Neural cell (in vitro differentiated cells): Measurements from ENCODE around the gene SLC35C1. TPM values are rescaled to one million over a fixed set of nuclear protein-coding genes. Genes with fewer than 3 reads are reported as not detected.

Source experiments
- H2AFZ ChIP-seq: fragments of 200-600, 300-800 bp; sonication (generic), shearing (Covaris generic); 2 replicates; pipeline ENCODE4 v1.6.0; 2014; ENCODE audit warnings: low read depth, mild to moderate bottlenecking, antibody characterized with exemption, low read length, moderate library complexity
- H3F3A ChIP-seq: fragments of 200-600 bp; shearing (Covaris generic); 2 replicates; pipeline ENCODE4 v1.6.1; 2016; ENCODE audit warnings: mild to moderate bottlenecking, moderate library complexity, mixed read lengths, antibody characterized with exemption, low read length; ENCODE audit not compliant: insufficient read depth, poor library complexity, severe bottlenecking
- H3K27ac ChIP-seq: fragments of 200-600, 300-800 bp; sonication (generic), shearing (Covaris generic); 2 replicates; pipeline ENCODE4 v1.5.1; 2014; ENCODE audit warnings: mild to moderate bottlenecking, low read length, moderate library complexity
- H3K27me3 ChIP-seq: fragments of 300-800, 200-600 bp; sonication (generic), shearing (Covaris generic); 2 replicates; pipeline ENCODE4 v1.6.0; 2014; ENCODE audit warnings: mild to moderate bottlenecking, low read depth, low read length, moderate library complexity; ENCODE audit not compliant: insufficient read depth
- H3K36me3 ChIP-seq: fragments of 300-800, 200-600 bp; sonication (generic), shearing (Covaris generic); 2 replicates; pipeline ENCODE4 v1.5.1; 2014; ENCODE audit warnings: mild to moderate bottlenecking, antibody characterized with exemption, low read length, moderate library complexity; ENCODE audit not compliant: insufficient read depth
- H3K4me2 ChIP-seq: fragments of 300-800, 200-600 bp; sonication (generic), shearing (Covaris generic); 2 replicates; pipeline ENCODE4 v1.6.0; 2014; ENCODE audit warnings: mild to moderate bottlenecking, low read length
- H3K4me3 ChIP-seq: fragments of 300-800, 200-600 bp; sonication (generic), shearing (Covaris generic); 2 replicates; pipeline ENCODE4 v1.5.1; 2014; ENCODE audit warnings: mild to moderate bottlenecking, low read length, moderate library complexity
- H3K79me2 ChIP-seq: fragments of 200-600 bp; shearing (Covaris generic); replicated peaks from 2 replicates; pipeline ENCODE4 v1.6.0; 2014; ENCODE audit warnings: mild to moderate bottlenecking, low read length, moderate library complexity; ENCODE audit not compliant: insufficient read depth
- H3K9ac ChIP-seq: fragments of 300-800, 200-600 bp; sonication (generic), shearing (Covaris generic); 2 replicates; pipeline ENCODE4 v1.6.1; 2016; ENCODE audit warnings: mild to moderate bottlenecking, low read length, mixed read lengths
- H3K9me2 ChIP-seq: fragments of 200-600 bp; shearing (Covaris generic); 2 replicates; pipeline ENCODE4 v1.6.1; 2016; ENCODE audit warnings: mild to moderate bottlenecking, low read length, mixed read lengths; ENCODE audit not compliant: insufficient read depth
- H3K9me3 ChIP-seq: fragments of 200-600, 300-800 bp; sonication (generic), shearing (Covaris generic); 2 replicates; pipeline ENCODE4 v1.6.1; 2016; ENCODE audit warnings: mild to moderate bottlenecking, mixed run types, low read length, moderate library complexity, mixed read lengths
- H4K20me1 ChIP-seq: fragments of 200-600 bp; shearing (Covaris generic); 2 replicates; pipeline ENCODE4 v1.6.1; 2016; ENCODE audit warnings: mild to moderate bottlenecking, mixed run types; ENCODE audit not compliant: insufficient read depth
- EP300 ChIP-seq: fragments of 450-650 bp; conservative IDR thresholded peaks from 2 replicates; pipeline ENCODE4 v1.6.1; 2014; ENCODE audit warnings: antibody characterized with exemption, mild to moderate bottlenecking, moderate library complexity; ENCODE audit not compliant: poor library complexity, severe bottlenecking
- EZH2 ChIP-seq: fragments of 200-600, 300-800 bp; shearing (Covaris generic), sonication (generic); IDR thresholded peaks from 2 replicates; pipeline ENCODE4 v1.6.1; 2014; ENCODE audit warnings: antibody characterized with exemption, low read length, borderline replicate concordance, mild to moderate bottlenecking; ENCODE audit not compliant: insufficient read depth, poor library complexity, severe bottlenecking
- MXI1 ChIP-seq: fragments of 450-650 bp; conservative IDR thresholded peaks from 2 replicates; pipeline ENCODE4 v1.6.1; 2014; ENCODE audit warnings: antibody characterized with exemption, mild to moderate bottlenecking; ENCODE audit not compliant: poor library complexity, severe bottlenecking
- POLR2AphosphoS5 ChIP-seq: IDR thresholded peaks from 2 replicates; pipeline ENCODE4 v1.6.1; 2012
- RAD21 ChIP-seq: fragments of 450-650 bp; conservative IDR thresholded peaks from 2 replicates; pipeline ENCODE4 v1.6.1; 2014; ENCODE audit warnings: antibody characterized with exemption, mild to moderate bottlenecking, moderate library complexity
- SMC3 ChIP-seq: fragments of 450-650 bp; conservative IDR thresholded peaks from 2 replicates; pipeline ENCODE4 v1.6.1; 2014; ENCODE audit warnings: antibody characterized with exemption, mild to moderate bottlenecking, moderate library complexity; ENCODE audit not compliant: poor library complexity
- TAF1 ChIP-seq: IDR thresholded peaks from 2 replicates; pipeline ENCODE4 v1.6.1; 2012; ENCODE audit warnings: low read depth
- polyA plus RNA-seq: library from polyadenylated mRNA; depleted of rRNA; stranded (reverse); fragments of >200 nt; gene quantifications from 2 replicates; pipeline ENCODE4 v1.2.3, GENCODE V29; 2014
- TF ChIP-seq, protein P1 (sequence below): IDR thresholded peaks from 2 replicates; pipeline ENCODE4 v1.6.1; 2012; ENCODE audit warnings: borderline replicate concordance
- TF ChIP-seq, protein P2 (sequence below): fragments of 450-650 bp; IDR thresholded peaks from 2 replicates; pipeline ENCODE4 v1.5.1; 2014; ENCODE audit warnings: antibody characterized with exemption, mild to moderate bottlenecking, moderate library complexity; ENCODE audit not compliant: poor library complexity, severe bottlenecking

The SLC35C1 gene
- polyA plus RNA-seq, 1 donor from 2014 or later, result 2.3 TPM

- Histone ChIP-seq H3K4me3 (no peak overlapping the region), H2AFZ (no peak overlapping the region), H3K9me2 (no peaks in the 10 kb centered on the region), H4K20me1 (no peaks in the 10 kb centered on the region), H3K79me2 (no peaks in the 10 kb centered on the region), H3K27ac (no peak overlapping the region), H3F3A (no peaks in the 10 kb centered on the region), H3K36me3 (peaks cover 7% of the 10 kb centered on the region), H3K9me3 (no peaks in the 10 kb centered on the region), H3K9ac (no peak overlapping the region), H3K4me2 (no peak overlapping the region), H3K27me3 (no peaks in the 10 kb centered on the region)
- TF ChIP-seq, protein P1, sequence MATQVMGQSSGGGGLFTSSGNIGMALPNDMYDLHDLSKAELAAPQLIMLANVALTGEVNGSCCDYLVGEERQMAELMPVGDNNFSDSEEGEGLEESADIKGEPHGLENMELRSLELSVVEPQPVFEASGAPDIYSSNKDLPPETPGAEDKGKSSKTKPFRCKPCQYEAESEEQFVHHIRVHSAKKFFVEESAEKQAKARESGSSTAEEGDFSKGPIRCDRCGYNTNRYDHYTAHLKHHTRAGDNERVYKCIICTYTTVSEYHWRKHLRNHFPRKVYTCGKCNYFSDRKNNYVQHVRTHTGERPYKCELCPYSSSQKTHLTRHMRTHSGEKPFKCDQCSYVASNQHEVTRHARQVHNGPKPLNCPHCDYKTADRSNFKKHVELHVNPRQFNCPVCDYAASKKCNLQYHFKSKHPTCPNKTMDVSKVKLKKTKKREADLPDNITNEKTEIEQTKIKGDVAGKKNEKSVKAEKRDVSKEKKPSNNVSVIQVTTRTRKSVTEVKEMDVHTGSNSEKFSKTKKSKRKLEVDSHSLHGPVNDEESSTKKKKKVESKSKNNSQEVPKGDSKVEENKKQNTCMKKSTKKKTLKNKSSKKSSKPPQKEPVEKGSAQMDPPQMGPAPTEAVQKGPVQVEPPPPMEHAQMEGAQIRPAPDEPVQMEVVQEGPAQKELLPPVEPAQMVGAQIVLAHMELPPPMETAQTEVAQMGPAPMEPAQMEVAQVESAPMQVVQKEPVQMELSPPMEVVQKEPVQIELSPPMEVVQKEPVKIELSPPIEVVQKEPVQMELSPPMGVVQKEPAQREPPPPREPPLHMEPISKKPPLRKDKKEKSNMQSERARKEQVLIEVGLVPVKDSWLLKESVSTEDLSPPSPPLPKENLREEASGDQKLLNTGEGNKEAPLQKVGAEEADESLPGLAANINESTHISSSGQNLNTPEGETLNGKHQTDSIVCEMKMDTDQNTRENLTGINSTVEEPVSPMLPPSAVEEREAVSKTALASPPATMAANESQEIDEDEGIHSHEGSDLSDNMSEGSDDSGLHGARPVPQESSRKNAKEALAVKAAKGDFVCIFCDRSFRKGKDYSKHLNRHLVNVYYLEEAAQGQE, result no peak
- TF ChIP-seq SMC3 (no peak), EP300 (no peak)
- TF ChIP-seq, protein P2, sequence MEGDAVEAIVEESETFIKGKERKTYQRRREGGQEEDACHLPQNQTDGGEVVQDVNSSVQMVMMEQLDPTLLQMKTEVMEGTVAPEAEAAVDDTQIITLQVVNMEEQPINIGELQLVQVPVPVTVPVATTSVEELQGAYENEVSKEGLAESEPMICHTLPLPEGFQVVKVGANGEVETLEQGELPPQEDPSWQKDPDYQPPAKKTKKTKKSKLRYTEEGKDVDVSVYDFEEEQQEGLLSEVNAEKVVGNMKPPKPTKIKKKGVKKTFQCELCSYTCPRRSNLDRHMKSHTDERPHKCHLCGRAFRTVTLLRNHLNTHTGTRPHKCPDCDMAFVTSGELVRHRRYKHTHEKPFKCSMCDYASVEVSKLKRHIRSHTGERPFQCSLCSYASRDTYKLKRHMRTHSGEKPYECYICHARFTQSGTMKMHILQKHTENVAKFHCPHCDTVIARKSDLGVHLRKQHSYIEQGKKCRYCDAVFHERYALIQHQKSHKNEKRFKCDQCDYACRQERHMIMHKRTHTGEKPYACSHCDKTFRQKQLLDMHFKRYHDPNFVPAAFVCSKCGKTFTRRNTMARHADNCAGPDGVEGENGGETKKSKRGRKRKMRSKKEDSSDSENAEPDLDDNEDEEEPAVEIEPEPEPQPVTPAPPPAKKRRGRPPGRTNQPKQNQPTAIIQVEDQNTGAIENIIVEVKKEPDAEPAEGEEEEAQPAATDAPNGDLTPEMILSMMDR, result no peak
Observed at GRCh38 chr11:45812581-45813548, 7.9 kb downstream of the SLC35C1 start.

- Histone ChIP-seq H3K27ac (no peak overlapping the region), H3K36me3 (peaks cover 4% of the 10 kb centered on the region), H3K4me2 (no peak overlapping the region), H3K27me3 (no peaks in the 10 kb centered on the region), H3K9me2 (no peaks in the 10 kb centered on the region), H3K79me2 (no peaks in the 10 kb centered on the region), H4K20me1 (no peaks in the 10 kb centered on the region), H3K9me3 (no peaks in the 10 kb centered on the region), H3F3A (no peaks in the 10 kb centered on the region), H2AFZ (no peak overlapping the region), H3K9ac (no peak overlapping the region), H3K4me3 (no peak overlapping the region)
- no peak for TF ChIP-seq TAF1
- TF ChIP-seq SMC3, result no peak
- TF ChIP-seq, protein P2, result no peak
- no peak for TF ChIP-seq EP300
- TF ChIP-seq, protein P1, result no peak
- no peak for TF ChIP-seq MXI1
- TF ChIP-seq POLR2AphosphoS5, result no peak
- no peak for TF ChIP-seq RAD21
- TF ChIP-seq EZH2, result no peak
Observed at GRCh38 chr11:45815747-45816146, 10.8 kb downstream of the SLC35C1 start.
